HL-60/S4 treated with retinoic acid at 250 ng/mL for 4 days and 3 days (cell line): ENCODE data around the gene CALHM5.
"Not testable (repeated sequence)": the region's sequence is repeated elsewhere in the genome, so short reads cannot be mapped to it uniquely, and the experiment has no call there.

ENCODE experiments used
- in situ Hi-C: fragments of 300-500 bp; cut with MboI; formaldehyde crosslinking; loops from 2 replicates; pipeline ENCODE4 v1.7.0; 2022; ENCODE audit warnings: low sequenced_read_pairs

Gene CALHM5

GRCh38 chr6:116511424-116512110 is at the start of gene CALHM5:
Gene CALHM5 (plus strand): TSS chr6:116511639. CDS start chr6:116511697, 58 bp downstream.
- in situ Hi-C loops, result no loop called here

DNA sequence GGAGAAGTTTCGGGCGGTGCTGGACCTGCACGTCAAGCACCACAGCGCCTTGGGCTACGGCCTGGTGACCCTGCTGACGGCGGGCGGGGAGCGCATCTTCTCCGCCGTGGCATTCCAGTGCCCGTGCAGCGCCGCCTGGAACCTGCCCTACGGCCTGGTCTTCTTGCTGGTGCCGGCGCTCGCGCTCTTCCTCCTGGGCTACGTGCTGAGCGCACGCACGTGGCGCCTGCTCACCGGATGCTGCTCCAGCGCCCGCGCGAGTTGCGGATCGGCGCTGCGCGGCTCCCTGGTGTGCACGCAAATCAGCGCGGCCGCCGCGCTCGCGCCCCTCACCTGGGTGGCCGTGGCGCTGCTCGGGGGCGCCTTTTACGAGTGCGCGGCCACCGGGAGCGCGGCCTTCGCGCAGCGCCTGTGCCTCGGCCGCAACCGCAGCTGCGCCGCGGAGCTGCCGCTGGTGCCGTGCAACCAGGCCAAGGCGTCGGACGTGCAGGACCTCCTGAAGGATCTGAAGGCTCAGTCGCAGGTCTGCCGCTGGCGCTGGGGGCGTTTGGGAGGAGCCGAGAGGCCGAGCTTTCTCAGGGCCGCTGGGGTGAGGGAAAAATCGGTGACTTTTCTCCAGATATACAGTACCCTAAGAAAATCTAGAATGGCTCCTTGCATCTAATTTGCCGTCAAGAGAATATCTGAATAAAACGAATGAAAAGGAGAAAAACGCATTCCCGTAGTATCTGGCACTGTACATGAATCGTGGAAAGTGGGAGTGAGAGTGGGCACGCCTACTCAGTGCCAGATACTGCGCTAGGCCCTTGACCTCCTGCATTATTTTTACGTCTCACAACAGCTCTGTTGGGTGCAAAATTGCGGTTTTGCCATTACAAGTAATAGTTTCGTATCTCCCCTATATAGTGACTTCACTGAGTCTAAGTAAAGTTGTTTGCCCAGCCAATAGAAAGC is 49.2 kb upstream of the CALHM5 start:
- in situ Hi-C loops, result no loop called here

- in situ Hi-C loops, result no loop called here
These were observed 48.1 kb upstream of the CALHM5 start for GRCh38 chr6:116463301-116463700.

- in situ Hi-C loops, result no loop called here
These were observed 46.2 kb upstream of the CALHM5 start for GRCh38 chr6:116465246-116465645.

DNA sequence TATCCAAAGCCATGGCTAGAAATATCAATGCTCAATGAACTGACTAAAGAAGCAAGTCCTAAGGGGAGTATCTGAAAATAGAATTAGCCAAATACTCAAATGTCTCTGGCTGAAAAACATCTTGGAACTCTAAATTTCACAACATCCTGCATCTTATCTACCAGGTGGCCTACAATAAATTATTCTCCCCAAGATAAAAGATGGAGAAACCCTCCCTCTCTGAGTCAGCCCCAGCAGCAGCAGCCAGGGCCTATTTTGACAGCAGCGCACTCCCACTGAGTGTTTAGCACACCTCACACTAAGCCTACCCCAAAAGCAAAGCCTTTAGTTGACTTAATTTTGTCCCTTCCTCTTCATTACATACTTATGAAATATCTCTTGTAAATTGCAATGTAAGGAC is 44.3 kb upstream of the CALHM5 start:
- in situ Hi-C loops, result no loop called here

DNA sequence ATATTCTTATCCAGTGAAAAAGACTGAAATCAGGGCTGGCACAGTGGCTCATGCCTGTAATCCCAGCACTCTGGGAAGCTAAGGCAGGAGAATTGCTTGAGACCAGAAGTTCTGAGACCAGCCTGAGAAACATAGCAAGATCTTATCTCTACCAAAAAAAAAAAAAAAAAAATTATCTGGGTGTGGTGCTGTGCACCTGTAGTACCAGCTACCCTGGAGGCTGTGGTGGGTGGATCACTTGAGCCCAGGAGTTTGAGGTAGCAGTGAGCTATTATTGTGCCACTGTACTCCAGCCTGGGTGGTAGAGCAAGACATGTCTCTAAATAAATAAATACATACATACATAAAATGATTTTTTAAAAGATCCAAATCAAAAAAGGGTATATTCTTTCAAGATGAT is 43.9 kb upstream of the CALHM5 start:
- in situ Hi-C loops, result no loop called here

DNA sequence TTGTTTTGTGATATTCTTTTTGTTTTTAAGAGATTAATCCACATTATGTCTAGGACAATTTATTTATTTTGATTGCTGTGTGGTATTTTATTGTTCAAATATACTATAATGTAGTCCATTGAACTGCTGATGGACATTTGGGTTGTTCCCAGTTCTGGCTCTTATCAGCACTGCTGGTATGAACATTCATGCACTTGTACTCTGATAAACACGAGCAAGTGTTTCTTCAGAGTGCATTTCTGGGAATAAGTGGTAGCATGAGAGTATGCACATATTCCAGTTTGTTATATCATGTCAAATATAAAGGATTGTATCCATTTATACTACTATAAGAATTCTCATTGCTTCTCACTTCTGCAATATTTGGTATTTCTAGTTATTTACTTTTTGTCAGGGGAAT is 43.1 kb upstream of the CALHM5 start:
- in situ Hi-C loops, result no loop called here

GRCh38 chr6:116471531-116471930 is 39.9 kb upstream of the CALHM5 start:
- in situ Hi-C loops, result no loop called here

- in situ Hi-C loops, result no loop called here
These were observed 38.7 kb upstream of the CALHM5 start for GRCh38 chr6:116472706-116473105.

DNA sequence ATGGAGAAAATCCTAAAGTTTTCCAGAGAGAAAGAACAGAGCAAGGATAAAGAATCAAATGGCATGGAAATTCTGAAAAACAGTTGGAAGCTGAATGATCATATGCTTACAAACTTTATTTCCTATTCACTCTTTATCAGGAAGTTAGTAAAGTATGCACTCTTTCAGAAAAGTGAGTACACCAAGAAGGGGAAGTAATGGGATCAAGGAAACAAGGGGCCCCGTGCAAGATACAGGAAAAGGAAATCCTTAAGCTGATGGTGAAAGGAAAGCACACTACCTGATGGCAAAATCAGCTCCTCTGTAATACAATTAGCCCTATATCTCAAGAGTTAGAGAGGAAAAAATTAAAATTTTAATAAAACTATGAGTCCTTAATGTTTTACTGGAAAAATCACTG is 36.3 kb upstream of the CALHM5 start:
- in situ Hi-C loops, result no loop called here

GRCh38 chr6:116476002-116476678 is 35.3 kb upstream of the CALHM5 start:
- in situ Hi-C loops, result no loop called here

DNA sequence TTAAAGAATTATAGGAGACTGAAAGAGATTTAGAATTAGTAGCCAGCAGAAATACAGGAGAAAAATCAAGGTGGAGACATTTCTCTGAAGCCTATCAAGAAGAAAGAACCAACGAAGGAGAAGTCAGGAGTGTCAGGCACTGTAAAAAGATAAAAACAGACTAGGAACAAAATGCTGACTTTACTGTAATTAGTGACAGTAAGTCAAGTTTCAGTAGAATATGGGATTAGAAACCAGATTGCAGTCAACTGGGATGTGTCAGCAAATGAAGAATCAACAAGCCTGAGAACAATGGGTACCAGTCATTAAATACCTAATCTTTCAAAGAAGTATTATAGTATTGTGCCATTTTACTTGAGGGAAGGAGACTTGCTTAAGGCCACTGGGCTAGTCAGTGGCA is 28.7 kb upstream of the CALHM5 start:
- in situ Hi-C loops, result no loop called here

DNA sequence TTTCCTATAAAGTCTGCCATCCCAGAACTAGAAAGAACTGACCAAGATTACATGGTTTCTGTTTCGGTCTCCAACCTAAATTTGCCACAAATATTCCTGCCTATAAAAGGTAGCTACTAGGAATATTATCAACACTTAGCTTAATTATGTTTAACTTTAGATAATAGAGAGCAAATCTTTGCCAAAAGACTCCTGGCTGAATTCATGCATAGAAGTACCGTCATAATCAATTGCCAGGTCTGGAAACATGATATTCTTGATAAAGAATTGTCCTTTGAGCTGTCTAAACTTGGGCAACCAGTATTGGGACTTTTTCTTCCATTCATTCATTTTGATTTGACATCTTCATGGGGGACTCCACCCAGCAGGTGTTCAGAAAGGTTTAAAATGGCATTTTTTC is 27.8 kb upstream of the CALHM5 start:
- in situ Hi-C loops, result no loop called here

GRCh38 chr6:116485559-116486184 is 25.8 kb upstream of the CALHM5 start:
- in situ Hi-C loops, result no loop called here

DNA sequence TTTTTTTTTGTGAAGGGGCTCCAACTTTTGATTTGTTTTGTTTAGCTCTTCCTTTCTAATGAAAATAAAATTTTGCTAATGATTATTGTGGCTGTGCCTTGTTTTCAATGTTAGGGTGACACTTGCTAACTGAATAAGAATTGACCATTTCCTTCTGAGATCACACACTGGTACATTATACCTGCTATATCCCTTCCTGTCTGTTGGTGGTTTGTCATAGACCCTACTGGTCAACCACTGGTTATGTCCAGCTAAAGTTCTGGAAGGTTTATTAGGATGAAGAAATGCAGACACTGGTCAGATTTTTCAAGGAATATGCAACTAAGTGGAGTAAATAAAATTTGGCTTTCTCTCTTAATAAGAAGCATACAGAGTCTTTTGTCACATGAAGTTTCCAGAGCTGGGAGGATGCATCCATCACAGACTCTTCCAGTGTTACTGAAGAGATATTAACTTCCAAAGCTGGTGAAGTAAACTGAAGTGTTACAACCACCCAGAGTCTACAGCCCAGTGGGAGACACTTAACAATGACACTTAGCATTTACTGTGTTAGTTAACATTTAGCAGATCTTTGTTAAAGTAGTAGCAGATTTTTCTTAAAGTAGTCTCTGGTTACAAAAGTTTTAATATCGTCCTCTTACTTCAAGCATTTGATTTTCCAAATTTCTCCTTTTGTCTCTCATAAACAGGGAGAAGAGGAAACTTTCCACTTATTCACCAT is 19.7 kb upstream of the CALHM5 start:
- in situ Hi-C loops, result no loop called here

DNA sequence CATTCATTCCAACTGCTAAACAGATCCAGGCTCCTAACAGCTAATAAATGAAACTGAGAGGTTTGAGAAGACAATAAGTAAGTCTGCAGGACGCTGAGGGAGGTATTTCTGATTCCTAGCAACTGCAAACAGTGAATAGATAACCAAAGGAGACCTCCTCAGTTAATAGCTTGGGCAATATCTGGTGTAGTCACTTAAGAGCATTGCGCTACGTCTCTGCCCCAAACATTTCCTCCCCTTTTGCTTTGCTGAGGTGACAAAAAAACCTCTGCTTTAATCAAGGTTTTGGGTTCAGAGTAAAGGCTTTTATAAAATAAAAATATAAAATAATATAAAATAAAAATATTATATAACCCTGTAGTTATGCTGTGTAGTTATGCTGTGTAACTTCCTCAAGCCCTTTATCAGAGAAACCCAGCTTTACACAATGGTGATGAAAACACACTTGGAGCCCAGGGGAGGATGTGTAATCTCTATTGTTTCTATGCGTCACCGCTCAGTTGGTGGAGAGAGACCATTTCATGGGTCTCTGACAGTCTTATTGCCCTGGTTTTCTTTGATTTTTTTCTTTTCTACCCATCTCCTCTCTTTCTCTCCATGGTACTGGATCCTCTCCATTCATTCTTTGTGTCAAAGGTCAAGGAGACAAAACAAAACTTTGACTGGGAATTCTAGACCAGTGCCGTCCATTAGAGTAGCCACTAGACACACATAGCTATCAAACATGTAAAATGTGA is 18.9 kb upstream of the CALHM5 start:
- in situ Hi-C loops, result no loop called here

GRCh38 chr6:116495161-116495560 is 16.3 kb upstream of the CALHM5 start:
- in situ Hi-C loops, result not testable (repeated sequence)

GRCh38 chr6:116497113-116497676 is 14.2 kb upstream of the CALHM5 start:
- in situ Hi-C loops, result no loop called here

GRCh38 chr6:116500969-116501433 is 10.4 kb upstream of the CALHM5 start:
- in situ Hi-C loops, result no loop called here
